ENCODE data around the gene CSNK1E. TPM values are rescaled to one million over a fixed set of nuclear protein-coding genes. Genes with fewer than 3 reads are reported as not detected.
"Not testable (repeated sequence)": the region's sequence is repeated elsewhere in the genome, so short reads cannot be mapped to it uniquely, and the experiment has no call there.

CSNK1E gene
- total RNA-seq (10 to 100 TPM; 64.1 to 88.1 (median 78.6) TPM), polyA plus RNA-seq (10 to 100 TPM; 81.6 to 83.4 TPM)
- long read RNA-seq, donor 1, transcript CSNK1E-204 (10 exons, 1,580 nt), result minor isoform, 5 of 81 reads
- long read RNA-seq, donor 1, transcript CSNK1E-203 (11 exons, 2,791 nt), result major isoform, 21 of 81 reads
- long read RNA-seq, donor 1, partial matches to known transcripts, result 11 of 81 reads
- long read RNA-seq, donor 1, other reads (novel, unspliced or antisense), result 41 of 81 reads
- long read RNA-seq, donor 2, transcript CSNK1E-203 (11 exons, 2,791 nt), result major isoform, 30 of 97 reads
- long read RNA-seq, donor 2, partial matches to known transcripts, result 17 of 97 reads
- long read RNA-seq, donor 2, other reads (novel, unspliced or antisense), result 44 of 97 reads
- long read RNA-seq, donor 3, partial matches to known transcripts, result 43 of 62 reads
- long read RNA-seq, donor 3, other reads (novel, unspliced or antisense), result 16 of 62 reads

- no peaks in the 10 kb centered on the region for H3K9me3 ChIP-seq
- TF ChIP-seq, protein P1, sequence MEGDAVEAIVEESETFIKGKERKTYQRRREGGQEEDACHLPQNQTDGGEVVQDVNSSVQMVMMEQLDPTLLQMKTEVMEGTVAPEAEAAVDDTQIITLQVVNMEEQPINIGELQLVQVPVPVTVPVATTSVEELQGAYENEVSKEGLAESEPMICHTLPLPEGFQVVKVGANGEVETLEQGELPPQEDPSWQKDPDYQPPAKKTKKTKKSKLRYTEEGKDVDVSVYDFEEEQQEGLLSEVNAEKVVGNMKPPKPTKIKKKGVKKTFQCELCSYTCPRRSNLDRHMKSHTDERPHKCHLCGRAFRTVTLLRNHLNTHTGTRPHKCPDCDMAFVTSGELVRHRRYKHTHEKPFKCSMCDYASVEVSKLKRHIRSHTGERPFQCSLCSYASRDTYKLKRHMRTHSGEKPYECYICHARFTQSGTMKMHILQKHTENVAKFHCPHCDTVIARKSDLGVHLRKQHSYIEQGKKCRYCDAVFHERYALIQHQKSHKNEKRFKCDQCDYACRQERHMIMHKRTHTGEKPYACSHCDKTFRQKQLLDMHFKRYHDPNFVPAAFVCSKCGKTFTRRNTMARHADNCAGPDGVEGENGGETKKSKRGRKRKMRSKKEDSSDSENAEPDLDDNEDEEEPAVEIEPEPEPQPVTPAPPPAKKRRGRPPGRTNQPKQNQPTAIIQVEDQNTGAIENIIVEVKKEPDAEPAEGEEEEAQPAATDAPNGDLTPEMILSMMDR (IDR thresholded peaks at IDR 0.05), result no peak
- WGBS, 2 donors, result 2% methylated on average over 30 to 75 of the region's 98 CpGs
- H3K36me3 ChIP-seq, result peaks cover 0 to 16% (median 0%) of the 10 kb centered on the region in 9 donors
- peak; percentile 67 to 78 (median 71) for ATAC-seq
- intact Hi-C loops (cut with DNase I), result loop anchor here in 5 of 10 donors (2.0 to 10.0 kb wide), 4 partner anchors 45 to 113 kb away; partner anchors contain the start of genes TMEM184B (in 3 of the 5) and MAFF (in 2 of the 5)
- H3K27me3 ChIP-seq, result no peaks in the 10 kb centered on the region
- peak within 1 kb of the TSS; percentile 96 to 100 (median 99) for H3K27ac ChIP-seq
- peaks cover 34 to 56% (median 49%) of the 10 kb centered on the region in 9 donors for H3K4me1 ChIP-seq
- peak within 1 kb of the TSS; percentile 75 to 96 (median 88) for H3K4me3 ChIP-seq
- peak; percentile 83 to 86 for DNase-seq
Observed at GRCh38 chr22:38317122-38317994, at the start of gene CSNK1E. CSNK1E (minus strand) TSS chr22:38317433; CDS start chr22:38314157, 3,276 bp downstream.

GRCh38 chr22:38365829-38366228 is 48.6 kb upstream of the CSNK1E start:
- WGBS, 2 donors, result 97 to 99% methylated on average over 2 of the region's 3 CpGs
- ATAC-seq; H3K27ac ChIP-seq; H3K27me3 ChIP-seq; intact Hi-C loops (cut with DNase I); H3K9me3 ChIP-seq; H3K4me3 ChIP-seq; DNase-seq: not testable (repeated sequence)
- peaks cover 0 to 22% (median 0%) of the 10 kb centered on the region in 9 donors for H3K4me1 ChIP-seq
- peaks cover 0 to 26% (median 0%) of the 10 kb centered on the region in 9 donors for H3K36me3 ChIP-seq

GRCh38 chr22:38365174-38365573 is 47.9 kb upstream of the CSNK1E start:
- intact Hi-C loops (cut with DNase I); H3K9me3 ChIP-seq; H3K4me3 ChIP-seq; DNase-seq; H3K27me3 ChIP-seq; H3K27ac ChIP-seq; ATAC-seq: not testable (repeated sequence)
- Histone ChIP-seq H3K36me3 (peaks cover 0 to 33% (median 0%) of the 10 kb centered on the region in 9 donors), H3K4me1 (peaks cover 0 to 17% (median 0%) of the 10 kb centered on the region in 9 donors)
- 96 to 97% methylated on average over 3 of the region's 3 CpGs for WGBS, 2 donors

DNA sequence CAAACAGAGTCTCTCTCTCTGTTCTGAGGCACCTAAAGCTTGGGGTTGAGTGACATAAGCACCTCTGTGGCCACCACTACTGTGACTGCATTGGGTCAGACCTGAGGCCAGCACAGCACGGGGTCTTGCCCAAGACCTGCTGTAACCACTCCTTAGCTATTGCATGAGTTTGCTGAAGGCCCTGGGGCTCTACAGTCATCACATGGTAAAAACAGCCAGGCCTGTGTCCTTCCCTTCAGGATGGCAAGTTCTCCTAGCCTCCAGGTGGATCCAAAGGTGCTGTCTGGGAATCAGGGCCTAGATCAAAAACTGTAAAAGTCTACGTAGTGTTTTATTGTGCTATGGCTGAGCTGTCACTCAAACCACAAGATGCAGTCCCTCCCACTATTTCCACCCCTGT is 43.3 kb upstream of the CSNK1E start:
- DNase-seq; H3K9me3 ChIP-seq; H3K4me1 ChIP-seq; H3K27ac ChIP-seq; ATAC-seq; H3K4me3 ChIP-seq; H3K27me3 ChIP-seq; intact Hi-C loops (cut with DNase I): not testable (repeated sequence)
- WGBS, 2 donors, result 92 to 95% methylated on average over 2 of the region's 2 CpGs
- H3K36me3 ChIP-seq, result peaks cover 0 to 65% (median 0%) of the 10 kb centered on the region in 9 donors

DNA sequence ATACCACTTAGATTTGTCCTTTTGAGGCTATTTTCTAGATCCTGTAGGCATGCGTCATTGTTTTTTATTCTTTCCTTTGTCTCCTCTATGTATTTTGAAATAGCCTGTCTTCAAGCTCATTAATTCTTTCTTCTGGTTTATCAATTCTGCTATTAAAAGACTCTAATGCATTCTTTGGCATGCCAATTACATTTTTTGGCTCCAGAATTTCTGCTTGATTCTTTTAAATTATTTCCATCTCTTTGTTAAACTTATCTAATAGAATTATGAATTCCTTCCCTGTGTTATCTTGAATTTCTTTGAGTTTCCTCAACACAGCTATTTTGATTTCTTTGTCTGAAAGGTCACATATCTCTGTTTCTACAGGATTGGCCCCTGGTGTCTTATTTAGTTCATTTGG is 42.6 kb upstream of the CSNK1E start:
- WGBS, 2 donors, result 100% methylated on average over 1 of the region's 1 CpG; no CpG with 5 or more reads in 1 of the 2 donors
- not testable (repeated sequence) for DNase-seq, H3K4me1 ChIP-seq, H3K27ac ChIP-seq, H3K27me3 ChIP-seq, H3K9me3 ChIP-seq, H3K4me3 ChIP-seq, ATAC-seq
- intact Hi-C loops (cut with DNase I), result loop anchor here in 3 of 10 donors (10.0 kb wide), 3 partner anchors 95 to 305 kb away; partner anchors contain the start of genes BAIAP2L2 (in 2 of the 3) and PICK1 (in 1 of the 3)
- H3K36me3 ChIP-seq, result peaks cover 0 to 70% (median 0%) of the 10 kb centered on the region in 9 donors

DNA sequence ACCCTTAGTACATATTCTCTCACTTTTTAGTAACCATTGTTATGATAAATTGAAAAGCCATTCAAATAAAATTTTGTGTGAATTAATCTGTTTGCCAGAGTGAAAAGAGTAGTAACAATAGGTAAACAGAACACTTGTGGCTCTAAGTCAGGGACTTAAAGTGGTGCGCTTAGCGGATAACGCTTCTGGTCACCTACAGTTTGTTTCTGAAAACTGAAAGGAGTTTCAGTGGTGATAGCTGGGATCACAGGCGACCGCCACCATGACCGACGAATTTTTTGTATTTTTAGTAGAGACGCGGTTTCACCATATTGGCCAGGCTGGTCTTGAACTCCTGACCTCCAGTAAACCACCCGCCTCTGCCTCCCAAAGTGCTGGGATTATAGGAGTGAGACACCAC is 40.7 kb upstream of the CSNK1E start:
- intact Hi-C loops (cut with DNase I), result loop anchor here in 4 of 10 donors (1.0 to 10.0 kb wide), 4 partner anchors 17 to 303 kb away; partner anchors contain the start of genes BAIAP2L2 (in 2 of the 4) and PICK1 (in 1 of the 4)
- WGBS, 2 donors, result 88 to 90% methylated on average over 10 of the region's 10 CpGs
- not testable (repeated sequence) for H3K9me3 ChIP-seq, DNase-seq, H3K27ac ChIP-seq, H3K4me1 ChIP-seq, H3K4me3 ChIP-seq, H3K27me3 ChIP-seq, ATAC-seq
- H3K36me3 ChIP-seq, result peaks cover 0 to 85% (median 5%) of the 10 kb centered on the region in 9 donors
